ENCODE measurements around the gene CCDC74A.
"Not testable (repeated sequence)": the region's sequence is repeated elsewhere in the genome, so short reads cannot be mapped to it uniquely, and the experiment has no call there.

The CCDC74A gene

DNA sequence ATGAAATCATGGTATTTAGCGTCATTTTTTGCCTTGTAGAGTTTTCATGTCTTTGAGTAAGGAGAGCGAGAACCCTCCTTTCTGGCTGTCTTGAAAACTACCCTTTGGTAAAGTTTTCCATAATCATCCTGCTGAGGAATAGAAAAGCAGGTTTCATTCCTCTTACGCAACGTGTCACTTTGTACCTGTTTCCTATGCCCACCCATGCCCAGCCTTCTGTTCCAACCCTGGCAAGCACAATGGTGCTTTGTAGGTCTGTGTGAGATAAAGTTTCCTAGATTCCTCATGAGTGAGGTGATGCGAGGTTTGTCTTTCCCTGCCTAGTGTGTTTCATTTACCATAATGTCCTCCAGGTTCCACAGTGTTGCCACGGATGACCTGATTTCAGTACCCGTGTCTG, 29.3 kb downstream of the CCDC74A start:
- no peak for TF ChIP-seq CTCF (IDR thresholded peaks at IDR 0.05; ENCODE audit: low read depth, low read length)
- no peak for DNase-seq (ENCODE audit: low read depth in 2 of 2)
- H3K4me3 ChIP-seq (replicated peaks in 1 of 2; ENCODE audit: low read depth in 2 of 2, low read length in 2 of 2), result no peak overlapping the region

- TF ChIP-seq CTCF (IDR thresholded peaks at IDR 0.05; ENCODE audit: low read depth, low read length), result no peak
- DNase-seq (ENCODE audit: low read depth in 2 of 2), result no peak
These were observed 30.1 kb downstream of the CCDC74A start for GRCh38 chr2:131557558-131558321.

GRCh38 chr2:131566371-131566770, 38.7 kb downstream of the CCDC74A start:
- DNase-seq (ENCODE audit: low read depth in 2 of 2), result no peak
- H3K4me3 ChIP-seq (replicated peaks in 1 of 2; ENCODE audit: low read depth in 2 of 2, low read length in 2 of 2), result no peak overlapping the region
- TF ChIP-seq CTCF (IDR thresholded peaks at IDR 0.05; ENCODE audit: low read depth, low read length), result no peak

More at GRCh38 chr2:131557558-131558321, 30.1 kb downstream of the CCDC74A start:
- H3K4me3 ChIP-seq (replicated peaks in 1 of 2; ENCODE audit: low read depth in 2 of 2, low read length in 2 of 2), result no peak overlapping the region

DNA sequence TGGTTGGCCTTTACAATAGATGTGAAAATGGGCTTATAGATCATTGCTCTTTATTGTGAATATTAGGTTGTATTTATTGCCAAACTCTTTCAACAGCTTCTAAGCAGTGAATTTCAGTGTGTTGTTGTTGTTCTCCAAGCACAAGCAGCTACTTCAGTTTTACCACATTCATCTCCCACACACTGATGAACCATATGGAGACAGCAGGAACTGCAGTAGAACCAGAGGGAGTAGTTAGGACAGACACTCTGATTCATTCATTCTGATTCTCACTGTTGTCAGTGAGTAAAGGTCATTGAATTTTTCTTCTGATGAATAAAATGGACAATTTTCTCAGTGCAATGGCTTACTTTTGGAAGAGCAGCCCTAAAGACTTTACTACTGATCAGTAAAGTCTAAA, 40.2 kb downstream of the CCDC74A start:
- no peak for TF ChIP-seq CTCF (IDR thresholded peaks at IDR 0.05; ENCODE audit: low read depth, low read length)
- no peak overlapping the region for H3K4me3 ChIP-seq (replicated peaks in 1 of 2; ENCODE audit: low read depth in 2 of 2, low read length in 2 of 2)
- peak in 1 of 2 donors; percentile 3 for DNase-seq (ENCODE audit: low read depth in 2 of 2)

DNA sequence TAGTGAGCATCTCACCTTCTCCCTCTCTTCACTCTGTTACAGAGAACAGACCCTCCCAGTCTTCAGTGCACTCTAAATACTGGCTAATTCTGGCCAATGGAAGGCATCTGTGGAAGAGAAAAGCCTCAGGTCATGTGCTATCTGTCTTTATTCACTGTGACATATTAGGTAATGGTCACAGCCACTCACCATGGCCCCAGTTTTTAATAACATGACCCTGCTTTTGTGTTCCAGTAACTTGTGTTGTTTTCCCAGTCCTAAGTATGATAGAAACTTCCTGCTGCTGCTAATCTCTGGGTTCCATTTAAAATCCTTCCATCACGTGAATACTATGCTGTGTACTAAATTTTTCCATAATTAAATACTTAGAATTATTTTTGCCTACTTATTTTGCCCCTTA, 40.7 kb downstream of the CCDC74A start:
- not testable (repeated sequence) for H3K4me3 ChIP-seq (replicated peaks in 1 of 2; ENCODE audit: low read depth in 2 of 2, low read length in 2 of 2); DNase-seq (ENCODE audit: low read depth in 2 of 2)

GRCh38 chr2:131572175-131572574, 44.5 kb downstream of the CCDC74A start:
- no peak for DNase-seq (ENCODE audit: low read depth in 2 of 2)
- no peak overlapping the region for H3K4me3 ChIP-seq (replicated peaks in 1 of 2; ENCODE audit: low read depth in 2 of 2, low read length in 2 of 2)
- no peak for TF ChIP-seq CTCF (IDR thresholded peaks at IDR 0.05; ENCODE audit: low read depth, low read length)

DNA sequence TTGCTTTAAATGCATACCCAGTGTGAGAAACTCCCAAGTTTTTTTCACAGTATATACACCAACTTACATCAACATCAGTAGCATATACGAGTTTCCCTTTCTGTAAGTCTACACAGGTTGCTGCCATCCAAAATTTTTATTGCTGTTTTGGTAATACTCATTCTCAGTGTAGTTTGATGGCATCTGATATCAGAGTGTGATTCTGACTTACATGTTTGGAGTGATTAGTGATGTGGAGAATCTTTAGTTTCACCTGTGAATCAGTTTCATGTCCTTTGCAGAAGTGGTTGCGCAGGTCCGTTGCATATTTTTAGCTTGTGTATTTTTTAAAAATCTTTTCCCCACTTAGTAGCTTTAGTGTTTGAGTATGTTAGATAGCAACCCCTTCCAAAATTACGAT, 50.1 kb downstream of the CCDC74A start:
- DNase-seq (ENCODE audit: low read depth in 2 of 2), result no peak
- TF ChIP-seq CTCF (IDR thresholded peaks at IDR 0.05; ENCODE audit: low read depth, low read length), result no peak
- no peak overlapping the region for H3K4me3 ChIP-seq (replicated peaks in 1 of 2; ENCODE audit: low read depth in 2 of 2, low read length in 2 of 2)

Data from cardiac fibroblast (primary cell).